H1 (cell line): ENCODE measurements around the gene FRY. TPM values are rescaled to one million over a fixed set of nuclear protein-coding genes. Genes with fewer than 3 reads are reported as not detected.

Source experiments
- BCL11A ChIP-seq, 2 experiments: IDR thresholded peaks; one replicate each; pipeline ENCODE4 v1.6.1; 2011; ENCODE audit warnings: low read depth in 2 of 2, low read length in 2 of 2, mild to moderate bottlenecking in 2 of 2
- BRCA1 ChIP-seq: IDR thresholded peaks from 2 replicates; pipeline ENCODE4 v1.6.1; 2012; ENCODE audit warnings: low read depth, low read length, improper control_type of control experiment
- KDM1A ChIP-seq: fragments of 200-600, 300-600 bp; sonication (generic); IDR thresholded peaks from 2 replicates; pipeline ENCODE4 v1.7.1; 2016; ENCODE audit warnings: mild to moderate bottlenecking, low read length, borderline replicate concordance
- NRF1 ChIP-seq: IDR thresholded peaks from 2 replicates; pipeline ENCODE4 v1.6.1; 2011; ENCODE audit warnings: mild to moderate bottlenecking, low read depth, low read length, improper control_type of control experiment
- SIRT6 ChIP-seq: IDR thresholded peaks from one replicate; pipeline ENCODE4 v1.7.1; 2012; ENCODE audit warnings: low read length, inconsistent platforms
- SRF ChIP-seq: IDR thresholded peaks from 2 replicates; pipeline ENCODE4 v1.6.1; 2011; ENCODE audit warnings: mild to moderate bottlenecking, low read depth, low read length, moderate library complexity
- ZNF274 ChIP-seq: IDR thresholded peaks from 2 replicates; pipeline ENCODE4 v1.7.0; 2012; ENCODE audit warnings: low read length, borderline replicate concordance; ENCODE audit errors: extremely low read depth
- polyA plus RNA-seq, 7 experiments: library from polyadenylated mRNA; depleted of rRNA in 3 of 7; stranded (reverse) in 5 of 7; unstranded in 2 of 7; fragments of >200 nt in 5 of 7; fragments of 200-250 nt in 2 of 7; gene quantifications; 1 replicate in 5 of 7; 2 replicates in 1 of 7; 4 replicates in 1 of 7; pipeline versions ENCODE4 v1.2.1 to v1.2.3, GENCODE V29; 2011 to 2013; ENCODE audit warnings: missing spikeins in 2 of 7, mixed read lengths in 2 of 7
- total RNA-seq: library from RNA; stranded (reverse); fragmentation: NEBNext Ultra II Directional; extraction: Animal tissue kit (Norgen Biotek cat#: 25700); gene quantifications from 2 replicates; pipeline ENCODE4 v1.2.1, GENCODE V29; 2021
- TF ChIP-seq, protein P1 (sequence below), 3 experiments: IDR thresholded peaks; 1 replicate in 2 of 3; 2 replicates in 1 of 3; pipeline versions ENCODE4 v1.5.1 to v1.6.1; 2011; ENCODE audit warnings: low read length in 3 of 3, mild to moderate bottlenecking in 3 of 3, inconsistent platforms in 2 of 3, low read depth in 1 of 3, moderate library complexity in 1 of 3; ENCODE audit not compliant: insufficient read depth in 1 of 3; ENCODE audit errors: control extremely low read depth in 1 of 3
- TF ChIP-seq, protein P2 (sequence below): IDR thresholded peaks from 2 replicates; pipeline ENCODE4 v1.6.1; 2012; ENCODE audit warnings: low read length, inconsistent platforms

The FRY gene
- total and polyA plus RNA-seq, 2 of the 8 experiments (the other 6 are each of a cell fraction or from before 2014, with no cell fraction given) = 4.3 to 9.2 TPM

DNA sequence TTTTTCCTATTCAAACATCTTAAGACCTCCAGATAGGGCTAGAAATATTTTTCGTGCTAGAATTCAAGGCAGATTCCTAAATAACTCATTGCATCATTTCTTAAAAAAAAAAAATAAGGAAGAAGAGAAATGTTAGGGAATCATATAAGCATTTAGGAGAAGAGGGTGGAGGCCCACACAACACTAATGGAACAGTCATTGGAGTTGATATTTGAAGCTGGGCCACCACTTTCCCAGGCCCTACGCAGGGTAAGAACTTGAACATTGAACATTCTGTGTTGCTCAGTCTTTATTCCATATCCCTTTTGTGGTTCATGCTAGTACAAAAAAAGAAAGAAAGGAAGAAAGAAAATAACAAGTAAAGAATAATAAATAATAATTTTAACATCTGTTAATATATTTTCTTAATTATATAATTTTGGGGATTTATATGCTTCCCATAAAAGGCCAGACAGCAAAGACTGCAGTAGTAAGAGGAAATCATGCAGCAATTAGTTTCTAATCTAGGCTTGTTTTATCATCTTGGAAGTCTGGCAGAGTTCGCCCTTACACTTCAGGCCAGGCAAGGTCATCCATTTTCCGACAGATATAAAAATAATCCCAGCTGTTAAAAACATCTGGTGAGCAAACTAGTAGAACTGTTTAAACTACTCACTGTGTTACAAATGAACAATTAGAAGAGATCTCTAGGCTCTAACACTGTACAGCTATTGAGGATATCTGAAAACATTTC lies 127.7 kb downstream of the FRY start (continued):
- TF ChIP-seq BCL11A (IDR thresholded peaks at IDR 0.05; ENCODE audit: low read depth in 2 of 2, low read length in 2 of 2) (no peak), ZNF274 (no peak), SIRT6 (no peak), BRCA1 (no peak), KDM1A (no peak), NRF1 (no peak), SRF (no peak)
- TF ChIP-seq, protein P1, sequence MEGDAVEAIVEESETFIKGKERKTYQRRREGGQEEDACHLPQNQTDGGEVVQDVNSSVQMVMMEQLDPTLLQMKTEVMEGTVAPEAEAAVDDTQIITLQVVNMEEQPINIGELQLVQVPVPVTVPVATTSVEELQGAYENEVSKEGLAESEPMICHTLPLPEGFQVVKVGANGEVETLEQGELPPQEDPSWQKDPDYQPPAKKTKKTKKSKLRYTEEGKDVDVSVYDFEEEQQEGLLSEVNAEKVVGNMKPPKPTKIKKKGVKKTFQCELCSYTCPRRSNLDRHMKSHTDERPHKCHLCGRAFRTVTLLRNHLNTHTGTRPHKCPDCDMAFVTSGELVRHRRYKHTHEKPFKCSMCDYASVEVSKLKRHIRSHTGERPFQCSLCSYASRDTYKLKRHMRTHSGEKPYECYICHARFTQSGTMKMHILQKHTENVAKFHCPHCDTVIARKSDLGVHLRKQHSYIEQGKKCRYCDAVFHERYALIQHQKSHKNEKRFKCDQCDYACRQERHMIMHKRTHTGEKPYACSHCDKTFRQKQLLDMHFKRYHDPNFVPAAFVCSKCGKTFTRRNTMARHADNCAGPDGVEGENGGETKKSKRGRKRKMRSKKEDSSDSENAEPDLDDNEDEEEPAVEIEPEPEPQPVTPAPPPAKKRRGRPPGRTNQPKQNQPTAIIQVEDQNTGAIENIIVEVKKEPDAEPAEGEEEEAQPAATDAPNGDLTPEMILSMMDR (IDR thresholded peaks at IDR 0.05; ENCODE audit: control extremely low read depth in 1 of 3, insufficient read depth in 1 of 3, low read depth in 1 of 3, low read length in 3 of 3) = no peak
- TF ChIP-seq, protein P2, sequence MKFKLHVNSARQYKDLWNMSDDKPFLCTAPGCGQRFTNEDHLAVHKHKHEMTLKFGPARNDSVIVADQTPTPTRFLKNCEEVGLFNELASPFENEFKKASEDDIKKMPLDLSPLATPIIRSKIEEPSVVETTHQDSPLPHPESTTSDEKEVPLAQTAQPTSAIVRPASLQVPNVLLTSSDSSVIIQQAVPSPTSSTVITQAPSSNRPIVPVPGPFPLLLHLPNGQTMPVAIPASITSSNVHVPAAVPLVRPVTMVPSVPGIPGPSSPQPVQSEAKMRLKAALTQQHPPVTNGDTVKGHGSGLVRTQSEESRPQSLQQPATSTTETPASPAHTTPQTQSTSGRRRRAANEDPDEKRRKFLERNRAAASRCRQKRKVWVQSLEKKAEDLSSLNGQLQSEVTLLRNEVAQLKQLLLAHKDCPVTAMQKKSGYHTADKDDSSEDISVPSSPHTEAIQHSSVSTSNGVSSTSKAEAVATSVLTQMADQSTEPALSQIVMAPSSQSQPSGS = no peak
